HG02840 (cell line): ENCODE measurements around the gene HGFAC.

Experiments
- ATAC-seq: cut with Tn5 transposase; IDR thresholded peaks from one replicate; pipeline ENCODE4 v1.9.1; 2021; ENCODE audit warnings: mild to moderate bottlenecking, moderate library complexity, moderate number of reproducible peaks; ENCODE audit not compliant: unreplicated experiment, low FRiP score

HGFAC gene

DNA sequence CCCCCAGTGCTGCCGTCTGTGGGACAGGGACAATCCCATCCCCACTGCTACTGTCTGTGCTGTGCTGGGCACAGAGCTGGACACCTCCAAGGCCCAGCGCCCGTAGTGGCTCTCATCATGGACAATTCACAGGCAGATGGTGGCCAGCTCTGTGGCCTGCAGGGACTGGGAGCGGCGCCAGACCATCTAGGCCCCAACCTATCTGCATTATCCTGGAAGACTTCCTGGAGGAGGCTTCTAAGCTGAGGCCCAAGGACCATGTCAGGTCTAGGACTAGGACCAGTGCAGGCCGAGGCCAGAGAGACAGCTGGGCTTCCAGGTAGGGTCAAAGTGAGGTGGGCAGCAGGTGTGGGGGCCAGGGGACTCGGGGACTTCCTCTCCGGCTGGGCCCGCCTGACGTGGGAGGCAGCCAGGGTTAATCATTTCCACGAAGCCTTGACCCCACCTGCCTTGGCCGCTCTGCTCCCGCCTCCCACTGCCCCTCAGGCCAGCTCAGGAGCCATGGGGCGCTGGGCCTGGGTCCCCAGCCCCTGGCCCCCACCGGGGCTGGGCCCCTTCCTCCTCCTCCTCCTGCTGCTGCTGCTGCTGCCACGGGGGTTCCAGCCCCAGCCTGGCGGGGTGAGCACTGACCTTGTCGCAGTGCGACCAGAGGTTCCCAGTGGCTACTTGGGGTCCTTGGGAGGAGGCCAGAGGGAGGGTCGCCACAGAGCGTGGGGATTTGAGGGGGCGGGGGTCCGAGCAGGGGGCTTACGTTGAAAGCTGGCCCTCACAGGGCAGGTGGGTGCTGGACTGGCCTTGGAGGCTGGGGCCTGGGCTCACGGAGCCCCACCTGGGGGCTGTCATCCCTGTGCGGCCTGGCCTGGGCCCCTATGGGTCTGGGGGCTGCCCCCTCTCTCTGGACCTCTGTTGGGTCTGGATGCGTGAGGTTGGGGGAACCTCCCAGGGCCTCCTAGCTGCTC lies at the start of gene HGFAC:
Gene HGFAC, plus strand, starts transcription at position 468 of the 959 bp plus-strand sequence. Its CDS starts 34 bp downstream, at position 502.
- no peak for ATAC-seq

DNA sequence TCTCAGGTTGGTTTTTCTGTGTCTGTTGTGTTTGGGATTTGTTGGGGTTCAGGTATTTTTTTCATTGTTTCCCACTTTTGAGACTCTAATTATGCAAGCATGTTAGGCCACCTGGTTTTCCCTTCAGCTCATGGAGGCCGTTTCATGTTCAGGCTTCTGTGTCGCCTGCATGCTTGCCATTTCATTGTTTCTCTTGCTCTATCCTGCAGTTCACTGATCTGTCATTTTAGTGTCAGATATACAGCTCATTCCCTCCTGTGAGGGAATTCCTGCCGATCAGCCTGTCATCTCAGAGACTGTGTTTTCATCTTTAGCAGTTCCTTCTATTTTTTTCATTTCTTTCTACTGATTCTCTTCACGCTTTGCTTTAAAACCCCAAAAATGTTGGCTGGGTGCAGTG lies 49.4 kb upstream of the HGFAC start:
- no peak for ATAC-seq

DNA sequence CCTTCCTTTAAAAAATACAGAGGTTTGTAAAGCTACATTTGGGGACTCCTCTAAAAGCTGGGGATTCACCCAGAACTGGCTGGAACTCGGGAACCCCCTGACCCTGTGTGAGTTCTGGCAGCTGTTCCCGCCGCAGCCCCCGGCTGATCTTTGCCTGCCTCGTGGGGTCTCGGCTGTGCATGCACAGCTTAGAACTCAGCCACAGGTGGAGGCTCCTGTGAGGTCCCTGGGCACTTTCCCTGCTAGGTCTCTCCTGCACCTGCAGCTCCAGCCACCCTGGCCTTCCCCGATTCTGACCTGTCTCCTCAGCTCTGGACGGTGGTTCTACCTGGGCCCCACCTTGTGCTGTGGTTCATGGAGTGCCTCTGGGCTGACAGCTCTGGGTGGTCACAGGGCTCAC lies 48.6 kb upstream of the HGFAC start:
- no peak for ATAC-seq

DNA sequence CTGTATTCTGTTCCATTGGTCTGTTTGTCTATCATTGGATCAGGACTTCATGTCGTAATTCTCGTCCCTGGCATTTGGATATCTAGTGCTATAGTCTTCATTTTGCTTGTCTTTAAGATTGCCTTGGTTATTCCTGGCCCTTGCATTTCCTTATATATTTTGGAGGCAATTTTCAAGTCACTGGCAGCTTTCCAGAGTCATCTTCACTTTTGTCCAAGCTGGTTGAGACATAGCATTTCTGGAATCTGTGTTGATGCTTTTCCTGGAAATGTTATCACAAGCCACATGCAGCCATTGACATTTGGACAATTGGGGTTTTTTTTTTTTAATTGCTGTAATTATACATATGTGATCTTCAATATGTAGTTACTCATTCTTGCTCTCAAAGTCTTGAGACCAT lies 45.2 kb upstream of the HGFAC start:
- no peak for ATAC-seq

DNA sequence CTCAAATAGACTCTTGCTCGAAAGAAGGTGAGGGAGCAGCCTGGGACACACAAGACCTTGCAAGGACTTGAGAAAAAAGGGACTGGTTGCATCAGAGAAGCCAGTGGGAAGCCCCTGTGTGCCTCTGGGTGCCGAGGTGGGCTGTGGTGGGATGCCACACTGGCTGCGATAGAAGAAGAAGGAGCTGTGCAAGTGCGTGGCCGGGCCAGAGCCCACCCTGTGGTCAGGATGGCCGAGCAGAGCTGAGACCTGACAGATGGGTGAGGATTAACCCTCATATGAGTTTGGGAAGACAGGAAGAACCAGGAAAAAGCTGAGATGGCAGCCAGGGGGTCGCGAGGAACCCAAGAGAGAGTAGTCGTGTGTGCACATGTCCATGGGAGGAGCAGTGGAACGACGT lies 44.6 kb upstream of the HGFAC start:
- no peak for ATAC-seq

DNA sequence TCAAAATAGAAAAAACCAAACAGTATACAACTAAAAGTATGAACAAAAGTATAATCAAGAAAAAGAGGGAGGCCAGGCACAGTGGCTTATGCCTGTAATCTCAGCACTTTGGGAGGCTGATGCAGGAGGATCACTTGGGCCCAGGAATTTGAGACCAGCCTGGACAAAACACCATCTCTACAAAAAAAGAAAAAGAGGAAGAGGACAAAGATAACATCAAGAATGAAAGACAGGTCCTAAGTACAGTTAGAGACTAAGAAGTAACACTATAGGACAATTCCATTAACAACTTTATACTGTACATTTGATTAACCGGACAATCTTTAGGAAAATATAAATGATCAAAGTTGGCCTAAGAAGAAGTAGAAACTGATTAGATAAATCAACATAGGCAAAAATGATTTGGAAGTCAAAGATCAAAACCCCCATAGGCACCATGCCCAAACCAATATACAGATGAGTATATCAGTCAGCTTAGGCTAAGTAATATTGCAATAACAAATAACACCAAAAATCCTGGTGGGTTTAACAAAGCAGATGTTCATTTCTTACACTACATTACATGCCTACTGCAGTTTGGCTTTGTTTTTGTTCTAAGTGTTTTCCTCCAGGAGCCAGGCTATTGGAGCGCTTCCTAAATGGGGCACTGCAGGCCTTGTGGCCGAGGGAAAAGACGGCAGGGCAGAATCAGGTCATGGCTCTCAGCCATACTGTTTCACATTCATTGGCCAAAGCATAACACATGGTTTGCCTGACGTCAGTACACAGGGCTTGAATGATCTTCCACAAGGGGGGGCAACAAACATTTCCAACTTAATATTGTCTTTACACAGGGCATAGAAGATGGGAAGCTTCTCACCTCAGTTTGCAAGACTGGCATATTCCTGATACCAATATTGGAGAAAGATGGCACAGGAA lies 42.2 kb upstream of the HGFAC start:
- ATAC-seq = no peak

DNA sequence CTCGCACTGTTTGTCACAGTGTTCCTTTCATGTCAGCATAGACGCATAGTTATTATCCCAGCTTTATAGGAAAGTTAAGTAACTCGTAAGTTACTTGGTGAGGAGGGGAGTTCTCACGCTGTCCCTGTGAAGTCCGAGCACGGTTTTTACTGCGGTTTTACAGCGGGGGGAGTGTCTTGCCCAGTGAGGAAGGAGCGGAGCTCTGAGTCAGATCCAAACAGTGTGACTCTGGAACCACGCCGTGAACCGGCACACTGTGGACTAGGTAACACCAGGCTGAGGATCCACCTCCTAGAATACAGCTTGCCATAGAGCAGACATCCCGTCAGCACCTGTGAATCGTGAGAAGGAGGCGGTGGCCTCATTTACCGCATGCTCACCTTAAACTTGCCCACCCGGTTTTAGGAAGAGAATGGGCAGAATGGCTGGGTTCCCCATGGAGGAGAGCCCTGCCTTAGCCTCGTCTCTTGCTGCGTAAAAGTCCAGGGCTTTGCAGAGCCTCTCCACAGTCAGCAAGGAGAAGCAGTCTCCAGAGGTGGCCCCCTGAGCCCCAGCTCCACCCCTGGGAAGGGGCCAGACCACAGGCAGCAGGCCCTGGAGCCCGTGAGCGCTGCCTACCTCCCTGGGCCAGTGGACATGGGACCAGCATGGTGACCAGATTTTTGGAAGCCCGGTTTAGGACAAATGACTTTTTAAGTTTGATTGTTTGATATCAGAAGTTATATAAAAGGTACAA lies 40.2 kb upstream of the HGFAC start:
- ATAC-seq = no peak

DNA sequence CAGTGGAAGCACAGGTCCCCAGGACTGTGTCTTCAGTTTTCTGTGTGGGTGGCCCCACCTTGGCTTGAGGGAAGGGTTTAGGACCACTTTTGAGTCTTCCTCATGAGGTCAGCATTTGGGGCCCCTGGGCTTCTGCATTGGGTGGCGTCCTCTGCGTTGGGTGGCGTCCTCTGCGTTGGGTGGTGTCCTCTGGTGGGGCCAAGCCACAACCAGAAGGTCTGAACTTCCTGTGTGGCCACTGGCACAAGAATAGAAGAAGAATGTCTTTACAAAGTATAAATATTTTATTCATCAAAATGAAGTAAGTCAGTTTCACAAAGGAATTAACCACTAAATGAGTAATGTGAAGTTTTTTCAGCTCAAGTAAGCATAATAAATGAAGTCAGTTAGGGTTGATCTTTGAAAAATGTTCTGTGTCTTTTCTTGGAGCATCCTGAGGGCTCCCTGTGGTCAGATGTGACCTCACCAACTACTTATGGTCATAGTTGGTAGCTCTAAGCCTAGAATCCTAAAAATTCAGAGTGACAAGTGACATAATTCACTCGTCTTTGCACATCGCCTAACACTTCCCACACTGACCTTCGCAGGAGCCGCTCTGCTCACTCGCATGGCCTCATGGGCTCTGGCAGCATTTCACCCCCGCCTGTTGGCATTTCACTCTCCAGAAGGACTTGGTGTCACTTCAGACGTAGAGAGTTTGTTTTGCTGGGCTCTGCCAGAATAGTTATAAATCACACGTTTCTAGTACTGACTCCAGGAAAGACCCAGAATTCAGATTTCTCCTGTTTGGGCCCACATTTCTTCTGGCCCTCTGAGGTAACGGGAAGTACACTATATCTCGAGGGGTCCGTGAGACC lies 39.0 kb upstream of the HGFAC start:
- ATAC-seq = no peak

DNA sequence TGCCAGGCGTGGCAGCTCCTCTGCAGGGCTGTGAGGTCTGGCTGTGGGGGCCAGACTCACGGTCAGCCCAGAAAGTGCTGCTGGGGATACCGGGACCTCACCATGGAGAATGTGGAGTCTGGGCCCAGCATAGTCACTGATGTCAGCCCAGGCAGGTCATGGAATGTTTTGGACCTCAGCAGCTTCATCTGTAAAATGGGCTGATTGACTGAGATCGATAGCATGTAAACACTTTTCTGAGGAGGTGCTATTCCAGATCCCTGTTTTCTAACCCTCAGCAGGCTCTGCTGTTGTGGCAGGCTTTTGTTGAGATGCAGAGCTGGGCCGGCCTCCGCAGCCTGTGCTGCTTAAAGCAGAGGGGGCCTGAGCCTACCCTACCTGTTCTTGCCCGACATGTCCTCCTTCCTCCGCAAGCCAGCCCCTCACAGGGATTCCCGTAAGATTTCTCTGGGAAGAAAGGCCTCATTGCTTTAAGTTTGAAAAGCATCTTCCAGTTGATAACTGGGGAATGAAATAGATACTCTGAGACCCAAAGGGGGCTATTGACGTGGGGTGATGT lies 38.3 kb upstream of the HGFAC start:
- ATAC-seq = no peak

DNA sequence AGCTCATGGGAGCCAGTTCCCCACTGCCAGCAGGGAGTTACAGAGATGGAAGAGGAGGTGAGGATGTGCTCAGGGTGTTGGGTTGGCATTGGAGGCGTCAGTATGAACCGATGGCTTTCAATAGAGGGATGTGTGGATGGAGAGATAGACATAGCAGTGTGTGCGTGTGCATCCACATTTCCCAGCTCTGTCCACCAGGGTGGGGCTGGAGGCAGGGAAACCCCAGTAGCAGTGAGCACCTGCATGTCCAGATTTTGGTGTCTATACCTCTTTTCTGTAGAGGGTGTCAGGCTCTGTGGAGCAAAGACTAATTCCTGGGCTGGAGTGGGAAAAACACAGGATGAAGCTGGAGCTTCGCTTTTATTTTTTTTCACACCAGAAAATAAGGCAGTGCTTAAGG lies 37.2 kb upstream of the HGFAC start:
- no peak for ATAC-seq

DNA sequence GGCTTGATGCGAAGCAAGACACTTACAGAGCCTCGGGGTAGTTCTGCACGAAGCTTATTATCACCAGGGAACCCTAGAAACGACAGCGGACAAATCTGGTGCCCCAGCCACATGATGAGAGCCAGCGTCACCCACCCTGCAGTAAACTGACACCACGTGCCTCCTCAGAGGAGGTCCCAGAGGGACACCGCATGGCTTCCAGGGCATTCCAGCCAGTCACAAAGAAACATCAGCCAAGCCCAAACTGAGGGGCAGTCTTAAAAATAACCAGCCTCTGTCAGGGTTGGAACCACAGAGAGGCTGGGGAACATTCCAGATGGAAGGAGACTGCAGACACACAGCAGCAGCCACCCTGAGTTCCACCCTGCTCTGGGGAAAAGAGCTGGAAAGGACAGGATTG lies 36.6 kb upstream of the HGFAC start:
- ATAC-seq = no peak

DNA sequence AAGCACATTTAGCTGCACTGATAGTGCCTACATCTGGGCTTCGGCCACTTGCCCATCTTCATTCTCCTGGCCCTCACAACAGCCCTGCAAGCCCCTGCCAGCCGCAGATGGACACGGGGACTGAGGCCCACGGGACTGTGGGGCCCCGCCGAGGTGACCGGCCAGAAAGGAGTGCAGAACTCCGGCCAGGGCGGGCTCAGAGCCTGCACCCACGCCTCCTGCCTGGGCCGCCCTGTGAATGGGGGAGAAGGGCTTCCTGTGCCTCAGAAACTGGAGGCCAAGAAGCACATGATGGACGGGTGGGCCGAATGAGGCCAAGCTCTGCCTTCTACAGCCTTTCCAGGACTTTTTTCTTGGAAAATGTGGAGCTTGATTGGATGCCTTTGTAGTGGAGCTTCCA lies 35.7 kb upstream of the HGFAC start:
- ATAC-seq = no peak

DNA sequence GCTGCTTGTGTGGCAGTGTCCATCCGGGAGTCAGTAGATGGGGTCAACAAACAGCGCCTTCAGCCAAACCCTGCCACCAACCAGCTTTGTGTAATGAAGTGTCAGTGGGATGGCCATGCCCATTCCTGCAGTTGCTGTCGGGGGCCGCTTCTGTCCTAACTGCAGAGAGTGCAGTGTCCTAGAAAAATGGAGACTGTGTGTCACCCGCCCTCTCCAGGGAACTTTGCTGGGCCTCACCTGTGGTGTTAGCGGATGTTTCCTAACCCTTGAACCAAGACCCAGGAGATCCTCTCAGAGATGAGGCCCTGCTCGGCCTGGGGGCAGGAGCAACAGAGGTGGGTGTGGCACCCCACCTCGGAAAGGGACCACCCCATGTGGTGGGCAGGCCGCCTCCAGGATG lies 35.3 kb upstream of the HGFAC start:
- ATAC-seq = no peak

DNA sequence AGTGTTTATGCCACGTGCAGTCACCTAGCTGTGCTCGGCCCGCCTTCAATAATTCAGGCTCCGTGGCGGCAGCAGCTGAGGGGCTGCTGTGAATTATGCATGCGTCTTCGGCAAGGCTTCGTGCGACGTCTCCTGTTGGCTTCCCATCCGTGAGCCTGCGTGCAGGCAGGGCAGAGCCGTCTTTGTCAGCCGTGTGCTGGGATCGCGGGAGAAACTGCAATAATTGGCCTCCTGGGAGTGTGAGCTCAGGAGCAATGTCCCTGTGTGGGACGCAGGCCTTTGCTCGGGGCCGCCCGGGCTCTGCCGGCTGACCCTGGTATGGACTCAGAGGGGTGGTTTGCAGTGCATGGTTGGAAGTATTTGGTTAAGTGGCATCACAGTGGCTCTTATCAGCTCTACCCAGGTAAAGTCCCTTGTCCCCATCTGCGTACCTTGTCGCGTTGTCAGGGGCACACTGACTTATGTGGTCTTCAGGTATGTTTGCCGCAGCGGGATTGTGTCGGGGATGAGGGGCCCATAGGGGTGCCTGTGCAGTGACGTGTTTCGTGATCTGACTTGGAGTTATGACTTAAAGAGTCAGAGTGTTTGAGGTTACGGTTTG lies 34.5 kb upstream of the HGFAC start:
- no peak for ATAC-seq

DNA sequence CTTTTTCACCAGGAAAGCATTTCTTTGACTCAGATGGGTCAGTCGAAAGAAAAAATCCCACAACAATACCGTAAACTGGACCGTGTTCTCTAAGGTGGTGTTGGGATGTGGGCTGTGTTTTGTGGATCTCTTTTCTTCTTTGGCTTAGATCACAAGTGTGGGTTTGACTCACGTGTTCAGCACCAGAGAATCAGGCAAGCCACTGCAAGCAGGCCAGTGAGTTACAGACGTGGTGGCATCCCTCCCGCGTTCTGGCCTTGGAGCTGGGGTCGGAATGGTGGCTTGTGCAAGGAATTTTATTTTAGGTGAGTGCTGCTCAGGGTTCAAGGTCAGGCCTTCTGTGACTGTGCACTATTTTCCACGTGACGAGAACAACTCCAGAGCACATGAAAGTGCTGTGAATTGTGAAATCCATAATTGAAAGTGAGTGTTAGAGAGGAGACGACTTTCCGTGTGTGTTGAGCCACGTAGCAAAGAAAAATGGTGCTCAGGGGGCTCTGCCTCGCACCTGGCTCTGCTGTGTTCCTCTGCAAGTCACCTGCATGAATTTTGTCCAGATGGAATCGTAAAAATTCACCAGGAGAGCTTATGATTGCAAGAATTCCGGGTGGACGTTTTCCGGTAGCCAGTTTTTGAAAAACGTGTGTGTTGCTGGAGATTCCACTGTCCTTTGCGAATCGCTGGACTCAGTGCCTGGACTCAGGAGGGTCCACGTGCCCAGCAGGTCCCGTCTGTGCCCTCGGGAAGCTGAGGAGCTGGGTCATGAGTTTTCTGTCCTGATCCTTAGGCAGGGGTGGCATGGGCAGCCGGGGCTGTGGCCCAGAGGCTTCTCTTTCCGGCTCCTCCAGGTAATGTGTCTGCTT lies 33.6 kb upstream of the HGFAC start:
- ATAC-seq = no peak

DNA sequence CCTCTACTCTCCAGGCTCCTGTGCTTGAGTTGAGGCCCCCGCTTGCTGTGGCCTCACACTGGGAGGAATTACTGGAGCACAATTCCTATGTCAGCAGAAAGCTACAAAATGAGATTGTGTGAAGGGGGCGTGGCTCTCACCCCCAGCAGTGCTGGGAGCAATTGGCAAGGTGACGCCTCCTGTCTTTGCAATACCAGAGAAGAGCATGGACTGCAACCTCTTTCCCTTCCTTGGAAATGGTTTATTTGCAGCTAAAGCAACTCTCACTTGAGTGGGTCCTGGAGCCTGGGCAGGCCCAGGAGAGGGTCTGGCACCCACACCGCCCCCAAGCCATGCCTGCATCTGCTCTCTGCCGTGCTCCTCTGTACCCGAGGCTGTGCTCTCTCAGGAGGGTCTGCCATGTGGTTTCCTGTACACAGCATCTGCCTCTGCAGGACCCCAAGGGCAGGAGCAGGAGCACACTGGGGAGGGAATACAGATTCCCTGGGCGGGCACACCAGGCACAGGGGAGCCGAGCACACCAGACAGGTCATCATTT lies 32.9 kb upstream of the HGFAC start:
- ATAC-seq = no peak

DNA sequence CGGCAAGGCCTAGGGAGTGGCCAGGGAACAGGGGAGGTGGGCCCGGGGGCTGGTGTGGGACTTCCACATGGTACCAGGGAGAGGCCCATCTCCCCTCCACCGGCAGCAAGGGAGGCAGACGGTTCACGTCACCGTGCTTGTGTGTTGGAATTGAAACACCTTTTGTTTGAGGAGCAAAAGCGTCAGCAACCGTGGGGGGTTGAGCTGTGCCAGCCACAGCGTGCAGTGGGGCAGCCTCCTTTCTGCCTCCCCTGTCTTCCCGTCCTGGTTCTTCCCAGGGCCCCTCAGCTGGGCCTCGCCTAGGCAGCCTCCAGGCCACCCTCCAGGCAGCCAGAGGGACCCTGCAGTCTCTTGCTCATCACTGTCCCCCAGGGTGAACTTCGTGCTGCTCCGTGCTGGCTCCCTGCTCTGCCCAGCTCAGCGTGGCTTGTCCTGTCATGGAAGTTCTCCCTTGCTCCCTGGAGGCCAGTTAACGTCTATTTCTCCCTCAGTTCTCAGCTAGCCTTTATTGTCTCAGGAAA lies 32.1 kb upstream of the HGFAC start:
- ATAC-seq = no peak
